Limb (tissue), 2 donors: ENCODE measurements around the gene ADGRE1.

Experiments
- DNase-seq, 2 donors: peaks; one replicate each; pipeline ENCODE4 v3.0.0-alpha.2; 2016; ENCODE audit errors: extremely low spot score in 2 of 2

ADGRE1 gene

GRCh38 chr19:6877766-6878165 is 9.6 kb upstream of the ADGRE1 start:
- DNase-seq, result no peak

GRCh38 chr19:6886277-6886897 is 992 bp upstream of the ADGRE1 start:
- DNase-seq, result no peak

GRCh38 chr19:6888967-6889366 is 1.6 kb downstream of the ADGRE1 start:
- DNase-seq, result no peak

- DNase-seq, result no peak
Measured at GRCh38 chr19:6890401-6890913, 3.1 kb downstream of the ADGRE1 start.

GRCh38 chr19:6890938-6891337 is 3.6 kb downstream of the ADGRE1 start:
- DNase-seq, result no peak

GRCh38 chr19:6891761-6892385 is 4.5 kb downstream of the ADGRE1 start:
- DNase-seq, result no peak

GRCh38 chr19:6894313-6894712 is 6.9 kb downstream of the ADGRE1 start:
- DNase-seq, result no peak

- DNase-seq, result no peak
Measured at GRCh38 chr19:6903446-6903845, 16.1 kb downstream of the ADGRE1 start.

- DNase-seq, result no peak
Measured at GRCh38 chr19:6906559-6907060, 19.2 kb downstream of the ADGRE1 start.

- no peak for DNase-seq
Measured at GRCh38 chr19:6911523-6911922, 24.1 kb downstream of the ADGRE1 start.

- DNase-seq, result no peak
Measured at GRCh38 chr19:6914321-6914720, 26.9 kb downstream of the ADGRE1 start.

- DNase-seq, result no peak
Measured at GRCh38 chr19:6916952-6917351, 29.6 kb downstream of the ADGRE1 start.

- DNase-seq, result no peak
Measured at GRCh38 chr19:6925386-6925785, 38.0 kb downstream of the ADGRE1 start.

GRCh38 chr19:6925801-6926751 is 38.7 kb downstream of the ADGRE1 start:
- DNase-seq, result no peak

- no peak for DNase-seq
Measured at GRCh38 chr19:6930190-6930589, 42.8 kb downstream of the ADGRE1 start.

- no peak for DNase-seq
Measured at GRCh38 chr19:6935069-6935468, 47.7 kb downstream of the ADGRE1 start.

GRCh38 chr19:6935618-6936017 is 48.2 kb downstream of the ADGRE1 start:
- DNase-seq, result no peak

GRCh38 chr19:6945733-6946132 is 58.4 kb downstream of the ADGRE1 start:
- no peak for DNase-seq

- DNase-seq, result peak in 1 of 2 donors; percentile 1
Measured at GRCh38 chr19:6947745-6948144, 60.4 kb downstream of the ADGRE1 start.

GRCh38 chr19:6948884-6949283 is 61.5 kb downstream of the ADGRE1 start:
- no peak for DNase-seq

- no peak for DNase-seq
Measured at GRCh38 chr19:6952956-6953355, 65.6 kb downstream of the ADGRE1 start.

- no peak for DNase-seq
Measured at GRCh38 chr19:6955082-6955481, 67.7 kb downstream of the ADGRE1 start.
